HT1080 (cell line): ENCODE results near the gene HABP2. TPM values are rescaled to one million over a fixed set of nuclear protein-coding genes. Genes with fewer than 3 reads are reported as not detected.

Experiments used
- DNase-seq: peaks from one replicate; pipeline ENCODE4 v3.0.0-alpha.2; 2015; ENCODE audit warnings: low read depth
- total RNA-seq: library from RNA; depleted of rRNA; stranded (reverse); fragments of >200 nt; shearing (Covaris generic); gene quantifications from 2 replicates; pipeline ENCODE4 v1.2.3, GENCODE V29; 2014

The HABP2 gene
- total RNA-seq, 1 experiment from 2014 or later = not detected

GRCh38 chr10:113525713-113526112 is 27.1 kb upstream of the HABP2 start:
- no peak for DNase-seq

- DNase-seq = no peak
Measured at GRCh38 chr10:113527211-113527906, 25.5 kb upstream of the HABP2 start.

DNA sequence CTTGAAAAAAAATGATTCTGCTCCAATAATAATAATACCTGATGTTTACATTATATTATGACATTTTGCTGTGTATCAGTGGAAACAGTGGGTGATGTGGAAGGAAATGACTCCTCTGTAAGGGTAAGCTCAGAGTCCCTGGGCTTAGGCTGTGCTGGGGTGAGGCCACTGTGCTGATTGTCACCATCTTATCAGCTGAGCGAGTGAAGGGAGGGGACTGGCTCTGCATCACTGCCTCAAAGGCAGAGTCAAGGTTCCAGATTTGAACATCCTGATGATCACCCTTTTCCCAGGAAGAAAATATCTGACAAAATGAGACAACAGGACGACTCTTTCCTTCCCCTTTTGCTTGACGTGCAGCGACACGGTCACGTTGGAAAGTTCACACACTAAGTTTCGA is 24.0 kb upstream of the HABP2 start:
- DNase-seq = no peak

DNA sequence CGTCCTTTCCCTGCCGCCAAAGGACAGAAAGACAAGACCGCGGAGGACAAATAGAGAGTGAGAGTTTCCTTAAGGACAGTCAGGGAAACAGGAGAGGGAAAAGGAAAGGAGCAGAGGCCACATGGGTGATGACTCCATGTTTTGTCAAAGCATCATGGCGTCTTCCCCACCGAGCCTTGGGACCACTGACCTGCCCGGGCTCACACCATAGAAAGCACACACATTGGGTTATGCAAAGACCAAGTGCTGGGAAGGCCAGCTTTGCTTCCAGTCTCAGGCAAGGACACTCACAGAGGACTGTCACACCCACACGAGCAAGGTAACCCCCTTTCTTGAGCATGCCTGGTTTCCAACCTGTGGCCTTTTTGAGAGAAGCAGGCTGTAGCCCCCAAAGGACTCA is 23.3 kb upstream of the HABP2 start:
- DNase-seq = no peak

- no peak for DNase-seq
Measured at GRCh38 chr10:113530476-113530875, 22.4 kb upstream of the HABP2 start.

GRCh38 chr10:113532724-113533123 is 20.1 kb upstream of the HABP2 start:
- DNase-seq = no peak

DNA sequence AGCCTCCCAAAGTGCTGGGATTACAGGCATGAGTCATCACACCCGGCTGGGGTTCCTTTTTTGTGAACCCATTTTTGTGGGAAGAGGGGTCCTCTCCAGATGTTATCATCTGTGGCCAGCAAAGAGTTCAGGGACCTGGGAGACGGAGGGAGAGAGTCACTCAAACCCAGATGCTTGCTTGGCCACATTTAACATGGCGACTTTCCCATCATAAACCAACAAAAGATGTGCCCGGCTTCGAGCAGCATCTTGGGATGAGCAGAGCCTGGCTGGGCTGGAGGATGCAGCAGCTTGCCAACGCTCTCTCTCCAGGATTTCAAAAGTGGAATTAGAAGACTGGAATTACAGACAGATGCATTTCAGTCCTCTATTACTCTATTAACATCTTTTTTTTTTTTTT is 19.1 kb upstream of the HABP2 start:
- no peak for DNase-seq

- DNase-seq = no peak
Measured at GRCh38 chr10:113534423-113534822, 18.4 kb upstream of the HABP2 start.

GRCh38 chr10:113537672-113538071 is 15.2 kb upstream of the HABP2 start:
- DNase-seq = no peak

GRCh38 chr10:113538151-113538550 is 14.7 kb upstream of the HABP2 start:
- DNase-seq = no peak

GRCh38 chr10:113539789-113540188 is 13.1 kb upstream of the HABP2 start:
- DNase-seq = peak; percentile 46

- DNase-seq = no peak
Measured at GRCh38 chr10:113540845-113541548, 11.9 kb upstream of the HABP2 start.

GRCh38 chr10:113541549-113541927 is 11.3 kb upstream of the HABP2 start:
- no peak for DNase-seq

DNA sequence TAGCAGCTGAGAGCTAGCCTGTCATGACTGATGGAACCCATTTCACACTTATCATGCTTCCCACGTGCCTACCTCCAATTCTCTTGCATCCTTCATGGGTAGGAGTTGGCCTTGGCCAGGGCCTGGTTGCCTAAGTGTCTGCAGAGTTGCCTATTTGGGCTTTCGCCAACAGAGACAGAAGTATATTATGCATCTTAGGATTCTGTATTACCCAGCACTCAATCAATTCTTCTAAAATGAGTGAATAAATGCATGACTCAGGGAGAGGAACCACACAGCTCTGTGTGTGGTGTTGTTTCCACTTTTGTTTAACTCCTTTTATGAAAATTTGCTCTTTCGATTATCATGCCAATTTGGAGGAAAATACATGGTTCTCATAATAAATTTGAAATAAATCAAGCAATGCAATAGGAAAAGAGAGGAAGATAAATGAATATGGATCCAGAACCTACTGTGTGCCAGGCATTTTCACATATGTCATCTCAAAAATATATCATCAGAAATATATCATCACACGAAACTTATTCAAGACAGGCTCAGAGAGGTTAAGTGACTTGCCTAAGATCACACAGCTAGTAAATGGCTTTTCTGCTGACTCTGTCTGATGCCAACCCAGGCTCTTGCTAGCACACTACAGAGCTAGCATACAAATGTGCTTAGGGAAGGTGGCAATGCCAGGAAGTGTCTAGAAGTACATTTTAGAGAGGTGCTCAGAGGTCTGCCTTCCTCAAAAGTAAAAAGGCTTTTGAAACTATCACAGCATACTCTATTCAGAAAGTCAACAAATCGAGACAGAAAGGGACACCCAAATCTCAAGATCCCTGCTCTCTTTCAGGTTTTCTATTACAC is 9.5 kb upstream of the HABP2 start:
- no peak for DNase-seq

GRCh38 chr10:113544392-113544791 is 8.5 kb upstream of the HABP2 start:
- no peak for DNase-seq

DNA sequence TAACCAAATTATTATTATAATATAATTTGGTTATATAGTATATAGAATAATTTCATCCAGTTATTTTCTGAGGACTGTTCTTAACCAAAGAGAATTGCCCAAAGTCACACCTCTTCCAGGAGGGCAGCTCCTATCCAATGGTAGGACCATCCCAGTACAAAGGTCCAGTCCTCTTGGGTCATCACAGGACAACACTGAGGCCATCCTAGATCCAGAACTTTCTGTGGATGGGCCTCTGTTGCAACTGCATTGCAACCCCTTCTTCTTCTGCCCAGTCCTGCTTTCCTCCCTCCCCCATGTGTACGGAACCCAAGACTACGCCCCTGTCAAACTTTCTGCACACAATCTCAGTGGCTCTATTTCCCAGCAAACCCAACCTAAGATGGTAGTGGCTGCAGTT is 5.4 kb upstream of the HABP2 start:
- DNase-seq = no peak

- DNase-seq = no peak
Measured at GRCh38 chr10:113549856-113550255, 3.0 kb upstream of the HABP2 start.

DNA sequence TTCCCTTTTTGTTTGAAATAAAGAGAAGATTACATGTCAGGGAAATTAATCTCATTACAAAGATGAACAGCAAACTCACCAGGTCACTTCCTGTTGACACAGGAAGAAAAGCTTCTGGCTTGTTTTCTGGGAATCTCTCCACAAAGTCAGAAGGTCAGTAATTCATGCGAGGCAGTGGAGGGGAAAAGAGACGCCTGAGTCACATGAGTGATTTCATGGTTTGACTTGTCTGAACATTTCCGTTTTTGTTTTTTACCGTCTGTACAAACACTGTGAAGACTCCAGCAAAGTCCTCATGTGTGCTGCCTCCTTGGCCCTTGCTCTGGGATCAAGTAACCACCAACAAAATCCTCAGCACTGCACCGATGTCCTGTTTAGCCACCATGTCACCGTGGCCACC is 2.5 kb upstream of the HABP2 start:
- peak; percentile 25 for DNase-seq

- no peak for DNase-seq
Measured at GRCh38 chr10:113552014-113552413, 839 bp upstream of the HABP2 start.

DNA sequence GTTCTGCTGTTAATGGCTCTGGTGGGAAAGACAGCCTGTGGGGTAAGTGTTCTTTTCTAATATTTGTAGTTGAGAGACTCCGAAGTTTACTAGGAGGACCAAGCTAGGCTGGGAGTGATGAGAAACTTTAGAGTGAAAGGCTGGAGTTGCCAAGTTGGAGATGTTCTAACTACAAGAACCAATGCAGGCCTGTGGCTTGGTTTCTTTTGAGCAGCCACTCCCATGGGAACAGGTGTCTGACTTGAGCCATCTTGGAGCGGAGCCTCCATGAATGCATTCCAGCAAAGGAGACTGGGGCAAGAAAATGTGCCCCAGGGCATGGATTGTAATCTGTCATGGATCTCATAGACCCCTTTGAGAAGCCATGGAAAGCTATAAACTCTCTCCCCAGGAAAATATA is 296 bp downstream of the HABP2 start:
- no peak for DNase-seq

DNA sequence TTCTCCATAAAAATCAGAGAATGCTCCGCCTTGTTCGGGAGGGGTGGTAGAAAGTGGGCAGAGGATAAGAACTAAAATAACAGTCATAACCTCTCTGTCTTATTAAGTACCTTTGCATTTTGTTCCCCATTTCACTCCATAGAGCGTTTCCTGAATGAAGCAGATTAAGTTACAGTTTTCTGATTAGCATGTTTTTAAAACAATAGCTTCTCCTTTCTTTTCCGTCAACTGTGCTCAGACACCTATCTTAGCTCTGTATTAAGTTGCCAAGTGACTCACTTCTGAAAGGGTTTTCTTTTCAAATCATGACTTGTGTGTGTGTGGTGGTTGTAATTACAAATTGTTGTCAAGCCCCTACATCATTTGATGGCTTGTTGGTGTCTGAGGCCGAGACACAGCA is 1.4 kb downstream of the HABP2 start:
- DNase-seq = no peak

DNA sequence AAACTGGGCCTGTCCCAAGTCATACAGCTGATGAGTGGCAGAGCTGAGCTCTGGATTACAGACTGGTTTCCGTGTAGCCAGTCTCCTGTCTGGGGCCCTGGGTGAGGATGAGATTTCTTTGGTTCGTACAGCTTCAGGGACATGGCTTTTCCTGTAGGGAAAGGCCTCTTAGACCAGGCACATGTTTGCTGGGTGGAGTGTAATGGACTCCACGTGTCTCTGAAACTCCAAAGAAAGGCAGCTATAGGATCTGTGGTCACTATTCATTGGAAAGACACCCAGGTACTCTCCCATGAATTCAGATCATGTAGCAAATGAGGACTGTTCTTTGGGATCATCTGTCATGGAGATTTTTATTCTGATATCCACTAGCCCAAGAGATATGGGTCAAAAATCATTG is 2.4 kb downstream of the HABP2 start:
- DNase-seq = no peak
